Adipocyte (in vitro differentiated cells): ENCODE measurements around the gene SGK2.

Experiments
- DNase-seq: peaks from one replicate; pipeline ENCODE4 v3.0.0-alpha.2; 2015; ENCODE audit warnings: low read depth
- H3K27me3 ChIP-seq: replicated peaks from 2 replicates; pipeline ENCODE4 v1.7.0; 2013; ENCODE audit warnings: mild to moderate bottlenecking, low read length, moderate library complexity; ENCODE audit not compliant: control insufficient read depth, insufficient read depth
- H3K36me3 ChIP-seq: 2 replicates; pipeline ENCODE4 v1.7.0; 2013; ENCODE audit warnings: low read length, mild to moderate bottlenecking, moderate library complexity; ENCODE audit not compliant: control insufficient read depth, insufficient read depth, severe bottlenecking
- H3K4me1 ChIP-seq: 2 replicates; pipeline ENCODE4 v1.7.0; 2013; ENCODE audit warnings: mild to moderate bottlenecking, low read length, moderate library complexity; ENCODE audit not compliant: control insufficient read depth, insufficient read depth
- H3K4me3 ChIP-seq: 2 replicates; pipeline ENCODE4 v1.7.0; 2013; ENCODE audit warnings: mild to moderate bottlenecking, low read length, moderate library complexity
- H3K9ac ChIP-seq: 2 replicates; pipeline ENCODE4 v1.7.0; 2013; ENCODE audit warnings: mild to moderate bottlenecking, low read length, moderate library complexity
- H3K9me3 ChIP-seq: 2 replicates; pipeline ENCODE4 v1.7.0; 2013; ENCODE audit warnings: mild to moderate bottlenecking, low read length, moderate library complexity; ENCODE audit not compliant: control insufficient read depth

The SGK2 gene

DNA sequence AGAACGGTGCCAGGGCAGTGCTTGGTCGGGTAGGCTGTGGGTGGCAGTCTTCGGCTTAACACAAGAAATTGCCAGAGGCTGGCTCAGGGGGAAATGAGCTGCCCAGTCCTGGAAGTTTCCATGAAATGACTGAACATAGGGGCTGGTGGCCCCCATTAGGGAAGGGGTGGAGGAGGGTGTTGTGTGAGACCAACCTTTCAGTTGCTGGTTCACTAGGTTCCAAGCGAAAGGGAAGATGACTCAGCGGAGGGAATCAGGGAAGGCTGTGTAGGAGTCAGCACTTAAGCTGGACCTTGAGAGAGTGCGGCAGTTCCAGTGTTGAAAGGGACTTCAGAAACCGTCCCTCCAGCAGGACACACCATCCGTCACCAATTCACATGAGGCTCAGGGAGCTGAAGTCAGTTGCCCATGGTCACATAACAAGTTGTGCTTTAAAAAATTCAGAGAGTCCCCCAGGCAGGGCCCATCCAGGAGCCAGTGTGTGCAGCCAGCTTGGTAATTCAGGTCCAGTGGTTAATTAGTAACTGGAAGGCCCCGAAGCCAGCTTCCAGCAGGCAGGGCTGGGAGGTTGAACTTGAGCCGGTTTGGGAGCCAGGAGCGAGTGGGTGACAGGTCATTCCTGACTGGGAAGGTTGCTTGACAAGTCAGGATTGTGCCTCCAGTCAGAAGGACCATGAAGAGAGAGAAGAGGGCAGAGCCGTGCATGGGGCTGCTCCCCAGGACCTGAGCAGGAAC, at the start of gene SGK2:
Gene SGK2 (plus strand): TSS at position 616 of the 735 bp plus-strand sequence. CDS start 7,469 bp downstream, outside the sequence.
- peaks cover 20% of the 10 kb centered on the region for H3K4me1 ChIP-seq
- no peaks in the 10 kb centered on the region for H3K36me3 ChIP-seq
- H3K4me3 ChIP-seq: peak within 1 kb of the TSS; percentile 53
- peak within 1 kb of the TSS; percentile 60 for H3K9ac ChIP-seq
- no peaks in the 10 kb centered on the region for H3K27me3 ChIP-seq
- peak; percentile 70 for DNase-seq
- no peaks in the 10 kb centered on the region for H3K9me3 ChIP-seq

DNA sequence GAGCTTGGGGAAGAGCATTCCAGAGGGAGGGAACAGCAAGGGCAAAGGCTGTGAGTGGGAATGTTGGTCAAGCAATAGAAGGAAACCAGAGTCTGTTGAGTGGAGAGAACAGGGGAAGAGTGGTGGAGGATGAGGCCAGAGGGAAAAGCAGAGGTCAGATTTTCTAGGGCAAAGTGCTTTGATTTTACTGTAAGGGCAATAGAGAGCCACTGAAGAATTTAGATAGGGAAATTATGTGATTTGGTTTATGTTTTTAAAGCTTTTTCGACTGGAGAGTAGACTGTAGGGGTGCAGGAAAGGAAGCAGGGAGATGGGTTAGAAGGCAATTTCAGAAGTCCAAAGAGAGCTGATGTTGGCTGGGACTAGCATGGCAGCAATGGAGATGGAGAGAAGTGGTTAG, 46.9 kb upstream of the SGK2 start:
- Histone ChIP-seq H3K9me3 (no peaks in the 10 kb centered on the region), H3K36me3 (no peaks in the 10 kb centered on the region), H3K9ac (no peak overlapping the region), H3K4me3 (no peak overlapping the region), H3K4me1 (peaks cover 18% of the 10 kb centered on the region), H3K27me3 (peaks cover 5% of the 10 kb centered on the region)
- no peak for DNase-seq

GRCh38 chr20:43513372-43513930, 45.4 kb upstream of the SGK2 start:
- H3K27me3 ChIP-seq: no peaks in the 10 kb centered on the region
- H3K4me1 ChIP-seq: peaks cover 16% of the 10 kb centered on the region
- H3K36me3 ChIP-seq: no peaks in the 10 kb centered on the region
- no peak for DNase-seq
- no peaks in the 10 kb centered on the region for H3K9me3 ChIP-seq
- peak overlapping the region; percentile 78 for H3K4me3 ChIP-seq
- H3K9ac ChIP-seq: peak overlapping the region; percentile 80

GRCh38 chr20:43513931-43514647, 44.7 kb upstream of the SGK2 start:
- peak; percentile 99 for DNase-seq
- no peaks in the 10 kb centered on the region for H3K9me3 ChIP-seq
- H3K27me3 ChIP-seq: no peaks in the 10 kb centered on the region
- peak overlapping the region; percentile 78 for H3K4me3 ChIP-seq
- no peaks in the 10 kb centered on the region for H3K36me3 ChIP-seq
- H3K4me1 ChIP-seq: peaks cover 16% of the 10 kb centered on the region
- peak overlapping the region; percentile 80 for H3K9ac ChIP-seq

DNA sequence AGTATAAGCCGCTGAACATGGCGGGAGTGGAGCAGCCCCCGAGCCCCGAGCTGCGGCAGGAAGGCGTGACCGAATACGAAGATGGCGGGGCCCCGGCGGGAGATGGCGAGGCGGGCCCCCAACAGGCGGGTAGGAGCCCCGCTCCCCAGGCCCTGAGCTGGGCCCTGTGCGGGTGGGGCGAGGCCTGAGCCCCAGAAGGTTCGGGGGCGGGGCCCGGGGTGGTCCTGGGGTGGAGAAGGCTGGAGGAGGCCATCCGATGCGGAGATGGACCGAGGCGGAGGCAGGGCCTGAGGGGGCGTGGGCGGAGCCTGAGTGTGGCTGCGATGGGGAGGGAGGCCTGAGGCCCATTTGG, 44.2 kb upstream of the SGK2 start:
- no peaks in the 10 kb centered on the region for H3K27me3 ChIP-seq
- H3K4me3 ChIP-seq: peak overlapping the region; percentile 78
- H3K36me3 ChIP-seq: no peaks in the 10 kb centered on the region
- peaks cover 16% of the 10 kb centered on the region for H3K4me1 ChIP-seq
- no peaks in the 10 kb centered on the region for H3K9me3 ChIP-seq
- peak overlapping the region; percentile 57 for H3K9ac ChIP-seq
- peak; percentile 35 for DNase-seq

DNA sequence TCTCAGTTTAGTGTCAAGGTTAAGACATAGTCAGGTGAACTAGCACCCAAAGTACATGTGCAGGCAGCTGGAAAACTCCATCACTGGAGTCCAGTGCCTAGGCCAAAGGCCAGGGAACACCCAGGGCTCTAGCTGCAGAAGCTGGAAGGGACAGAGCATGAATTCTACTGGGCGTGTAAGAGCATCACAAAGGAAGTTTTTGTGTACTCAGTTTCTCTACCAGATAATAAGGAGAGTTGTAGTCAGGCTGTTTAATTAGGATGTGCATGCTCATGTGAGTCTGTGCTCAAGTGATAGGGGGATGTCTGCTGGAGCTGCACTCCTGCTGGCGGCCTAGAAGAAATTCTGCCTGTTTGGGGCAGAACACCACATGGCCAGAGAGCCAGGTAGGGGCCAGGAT, 43.2 kb upstream of the SGK2 start:
- H3K9me3 ChIP-seq: peaks cover 5% of the 10 kb centered on the region
- H3K4me3 ChIP-seq: no peak overlapping the region
- no peak overlapping the region for H3K9ac ChIP-seq
- no peak for DNase-seq
- H3K27me3 ChIP-seq: no peaks in the 10 kb centered on the region
- H3K36me3 ChIP-seq: no peaks in the 10 kb centered on the region
- H3K4me1 ChIP-seq: peaks cover 16% of the 10 kb centered on the region

DNA sequence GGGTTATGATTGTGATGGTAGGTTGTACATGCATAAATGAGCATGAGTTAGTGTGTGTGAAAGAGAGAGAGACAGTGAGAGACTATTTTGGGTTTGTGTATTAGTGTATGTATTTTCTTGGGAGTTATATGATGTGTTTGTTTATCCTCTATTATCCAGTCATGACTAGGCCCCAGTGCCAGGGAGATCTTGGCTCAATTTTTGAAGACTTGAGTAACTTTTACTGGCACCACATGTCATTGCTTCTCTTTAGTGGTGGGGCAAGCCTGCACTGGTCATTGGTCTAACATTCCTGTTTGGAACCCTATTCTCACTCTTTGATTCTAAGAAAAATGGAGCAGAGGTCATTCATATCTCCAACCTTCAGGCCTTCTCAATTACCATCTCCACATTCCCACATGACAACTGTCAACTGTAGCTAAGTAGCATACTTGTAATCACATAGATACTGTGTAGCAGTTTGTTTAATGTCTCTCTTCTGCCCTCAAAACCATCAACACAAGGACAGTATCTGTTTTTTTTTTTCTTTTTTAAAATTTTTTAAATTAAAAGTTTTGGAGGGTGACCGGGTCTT, 42.5 kb upstream of the SGK2 start:
- Histone ChIP-seq H3K9me3 (peaks cover 5% of the 10 kb centered on the region), H3K4me1 (peaks cover 16% of the 10 kb centered on the region), H3K27me3 (no peaks in the 10 kb centered on the region), H3K36me3 (no peaks in the 10 kb centered on the region), H3K4me3 (no peak overlapping the region), H3K9ac (no peak overlapping the region)
- peak; percentile 29 for DNase-seq

- H3K36me3 ChIP-seq: no peaks in the 10 kb centered on the region
- peaks cover 16% of the 10 kb centered on the region for H3K4me1 ChIP-seq
- H3K9ac ChIP-seq: no peak overlapping the region
- DNase-seq: no peak
- no peak overlapping the region for H3K4me3 ChIP-seq
- H3K9me3 ChIP-seq: peaks cover 12% of the 10 kb centered on the region
- no peaks in the 10 kb centered on the region for H3K27me3 ChIP-seq
These were observed 38.7 kb upstream of the SGK2 start for GRCh38 chr20:43520074-43520630.

- Histone ChIP-seq H3K9ac (no peak overlapping the region), H3K4me3 (no peak overlapping the region), H3K27me3 (no peaks in the 10 kb centered on the region), H3K9me3 (peaks cover 10% of the 10 kb centered on the region), H3K36me3 (no peaks in the 10 kb centered on the region), H3K4me1 (no peaks in the 10 kb centered on the region)
- DNase-seq: no peak
These were observed 33.8 kb upstream of the SGK2 start for GRCh38 chr20:43525021-43525420.

DNA sequence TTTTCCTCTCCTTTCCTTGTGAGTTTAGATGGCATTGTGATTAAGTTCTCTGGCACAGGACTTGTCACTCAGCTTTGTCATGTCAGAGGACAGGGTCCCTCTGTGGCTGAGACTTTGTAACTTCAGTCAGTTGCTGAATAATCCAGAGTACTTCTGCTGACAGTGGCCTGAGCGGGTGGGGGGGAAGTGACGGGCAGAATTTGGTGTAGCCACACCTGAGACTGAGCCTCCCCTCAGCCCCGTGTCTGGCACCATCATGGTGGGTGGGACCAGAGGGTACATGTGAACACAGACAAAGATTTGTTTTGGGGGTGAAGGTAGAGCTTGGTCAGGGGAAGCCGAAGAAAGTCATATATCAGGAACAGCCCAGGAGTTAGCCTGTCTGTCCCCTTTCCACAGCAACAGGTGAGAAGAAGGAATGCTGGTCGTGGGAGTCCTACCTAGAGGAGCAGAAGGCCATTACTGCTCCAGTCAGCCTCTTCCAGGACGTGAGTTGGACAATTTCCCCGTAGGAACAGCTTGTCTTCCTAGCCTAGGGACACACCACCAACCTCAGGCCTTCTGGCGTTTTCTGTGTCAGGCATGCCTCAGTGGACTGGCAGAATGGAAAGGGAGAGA, 30.5 kb upstream of the SGK2 start:
- no peak for DNase-seq
- Histone ChIP-seq H3K36me3 (no peaks in the 10 kb centered on the region), H3K27me3 (no peaks in the 10 kb centered on the region), H3K4me1 (peaks cover 9% of the 10 kb centered on the region), H3K9ac (no peak overlapping the region), H3K9me3 (peaks cover 7% of the 10 kb centered on the region), H3K4me3 (no peak overlapping the region)

DNA sequence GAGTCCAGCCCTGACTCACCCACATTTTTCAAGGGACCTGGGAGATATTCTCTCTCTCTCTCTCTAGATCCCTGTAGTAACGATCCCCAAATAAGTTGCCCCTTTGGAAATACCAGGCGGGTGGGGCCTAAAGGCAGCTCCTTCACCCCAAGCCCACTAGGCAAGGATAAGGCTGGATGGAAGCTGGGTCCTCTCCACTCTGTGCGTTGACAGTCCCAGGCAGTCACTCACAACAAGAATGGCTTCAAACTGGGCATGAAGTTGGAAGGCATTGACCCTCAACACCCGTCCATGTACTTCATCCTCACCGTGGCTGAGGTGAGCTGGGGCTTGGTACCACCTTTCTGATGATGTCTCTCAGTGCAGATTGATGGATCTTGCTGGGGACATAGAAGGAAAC, 29.8 kb upstream of the SGK2 start:
- Histone ChIP-seq H3K36me3 (no peaks in the 10 kb centered on the region), H3K4me1 (peaks cover 9% of the 10 kb centered on the region), H3K27me3 (no peaks in the 10 kb centered on the region), H3K4me3 (no peak overlapping the region), H3K9me3 (peaks cover 7% of the 10 kb centered on the region), H3K9ac (no peak overlapping the region)
- no peak for DNase-seq
